ENCODE data around the gene PARD3. TPM values are rescaled to one million over a fixed set of nuclear protein-coding genes. Genes with fewer than 3 reads are reported as not detected.

The PARD3 gene
- total and polyA plus RNA-seq, 10 of the 15 experiments (the other 5 are each of a cell fraction or from before 2014, with no cell fraction given), result 2.6 to 43.1 (median 13.9) TPM

- H3K27me3 ChIP-seq (replicated peaks in 1 of 2; ENCODE audit: control insufficient read depth in 2 of 2, insufficient read depth in 2 of 2, low read length in 1 of 2), result no peaks in the 10 kb centered on the region
- intact Hi-C loops (cut with micrococcal nuclease; ENCODE audit: unreplicated experiment) (no loop called here), in situ Hi-C loops (cut with MboI) (no loop called here)
- no peak overlapping the region for H2AFZ ChIP-seq (ENCODE audit: control insufficient read depth, low read depth, low read length)
- DNase-seq (ENCODE audit: low read depth, low spot score) (no peak), ATAC-seq (peak; percentile 34; the same call in 1 of the 3 replicates), FAIRE-seq (no peak)
- H3K4me1 ChIP-seq (ENCODE audit: control insufficient read depth, insufficient read depth, low read length), result no peaks in the 10 kb centered on the region
- H3K79me2 ChIP-seq (ENCODE audit: control insufficient read depth, insufficient read depth, low read length), result no peaks in the 10 kb centered on the region
- no TSS peak for BruUV-seq (replicated peaks)
- no peaks in the 10 kb centered on the region for H3K36me3 ChIP-seq (ENCODE audit: control insufficient read depth in 2 of 2, insufficient read depth in 2 of 2, low read length in 1 of 2)
- no peak overlapping the region for H3K9ac ChIP-seq (ENCODE audit: control insufficient read depth, insufficient read depth, low read length)
- ChIA-PET POLR2A (no interaction called here), SMC1A (ENCODE audit: uncharacterized antibody, unreplicated experiment) (no interaction called here), CTCF (no interaction called here), RAD21 (ENCODE audit: unreplicated experiment) (no interaction called here)
- no peak overlapping the region for H3K27ac ChIP-seq (ENCODE audit: control insufficient read depth, insufficient read depth)
- no peaks in the 10 kb centered on the region for H4K20me1 ChIP-seq (ENCODE audit: control insufficient read depth, insufficient read depth)
- WGBS (ENCODE audit: insufficient coverage, insufficient replicate concordance, low lambda C conversion rate, missing lambda C conversion rate), result 48% methylated on average over 22 of the region's 22 CpGs
- H3K9me3 ChIP-seq (replicated peaks; ENCODE audit: control insufficient read depth, insufficient read depth, low read length), result no peaks in the 10 kb centered on the region; the same call in 2 of the 3 replicates
- TF ChIP-seq ELK1 (IDR thresholded peaks at IDR 0.05; ENCODE audit: low read depth, low read length) (no peak), MTA2 (IDR thresholded peaks at IDR 0.05; ENCODE audit: low read depth) (no peak), ATF7 (IDR thresholded peaks at IDR 0.05; ENCODE audit: low read depth) (no peak), CREB1 (IDR thresholded peaks at IDR 0.05; ENCODE audit: low read depth) (no peak), EGR1 (IDR thresholded peaks at IDR 0.05; ENCODE audit: borderline replicate concordance in 1 of 2, low read depth in 2 of 2, low read length in 2 of 2) (no peak), GABPA (IDR thresholded peaks at IDR 0.05; ENCODE audit: low read depth) (no peak), JUND (IDR thresholded peaks at IDR 0.05; ENCODE audit: low read depth, low read length) (no peak), RFX5 (IDR thresholded peaks at IDR 0.05; ENCODE audit: low read depth, low read length) (no peak), YY1 (IDR thresholded peaks at IDR 0.05; ENCODE audit: low read depth, low read length) (no peak)
- H3K4me3 ChIP-seq, result no peak overlapping the region
- no peak overlapping the region for H3K4me2 ChIP-seq (ENCODE audit: control insufficient read depth, insufficient read depth)
Observed at GRCh38 chr10:34078745-34079470, 736.2 kb downstream of the PARD3 start.

Measured in GM12878 (cell line).